ENCODE results near the gene RUVBL1.
"Not testable (repeated sequence)": the region's sequence is repeated elsewhere in the genome, so short reads cannot be mapped to it uniquely, and the experiment has no call there.

Gene RUVBL1

DNA sequence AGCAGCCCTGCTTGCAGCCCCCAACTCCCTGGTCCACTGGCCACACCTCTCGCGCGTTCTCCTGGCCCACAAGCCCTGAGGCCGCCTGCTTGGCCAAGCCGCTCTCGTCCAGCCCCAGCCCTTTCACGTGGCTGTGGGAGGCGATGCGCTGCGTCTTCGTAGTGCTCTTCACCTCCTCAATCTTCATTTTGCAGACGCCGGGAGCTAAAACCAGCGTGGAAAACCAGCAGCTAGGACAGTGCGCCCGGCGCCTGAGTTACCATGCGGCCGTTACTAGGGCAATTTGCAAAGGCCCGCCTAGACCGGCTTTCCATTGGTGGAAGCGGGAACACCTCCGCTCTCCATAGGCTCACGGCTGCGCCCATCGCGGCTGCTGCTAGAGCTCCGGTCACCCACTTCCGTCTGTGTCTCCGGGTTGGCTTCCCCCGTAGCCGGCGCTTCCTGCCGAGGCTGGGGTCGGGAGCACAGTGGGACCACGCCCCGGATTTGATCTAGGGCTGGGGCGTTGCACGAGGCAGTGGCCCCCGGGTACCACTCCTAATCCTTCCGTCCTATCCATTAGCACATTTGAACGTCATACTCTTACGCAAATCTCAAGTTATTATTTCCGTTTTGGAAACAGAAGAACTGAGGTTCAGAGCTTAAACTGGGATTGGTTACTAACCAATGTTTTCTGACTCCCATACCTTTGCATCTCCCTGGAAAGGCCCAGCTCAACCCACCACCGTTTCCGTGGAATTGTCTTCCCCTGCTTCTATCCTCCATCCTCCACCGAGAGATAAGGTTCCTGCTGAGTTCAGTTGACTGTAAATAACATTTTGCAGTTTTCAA lies at the start of gene RUVBL1:
RUVBL1 (minus strand) TSS at position 275 of the 831 bp plus-strand sequence; CDS start at position 187, 88 bp downstream.
- peaks cover 5% of the 10 kb centered on the region for H3K36me3 ChIP-seq (ENCODE audit: insufficient read depth, low read length)
- H3K27me3 ChIP-seq (ENCODE audit: insufficient read depth, low read length) = no peaks in the 10 kb centered on the region
- H3K4me3 ChIP-seq (ENCODE audit: low read length) = peak within 1 kb of the TSS; percentile 91
- H3K4me1 ChIP-seq (ENCODE audit: insufficient read depth, low read length) = peaks cover 11% of the 10 kb centered on the region
- no peaks in the 10 kb centered on the region for H3K9me3 ChIP-seq (ENCODE audit: low read length)
- peak within 1 kb of the TSS; percentile 85 for H2AFZ ChIP-seq (ENCODE audit: low read depth, low read length)

DNA sequence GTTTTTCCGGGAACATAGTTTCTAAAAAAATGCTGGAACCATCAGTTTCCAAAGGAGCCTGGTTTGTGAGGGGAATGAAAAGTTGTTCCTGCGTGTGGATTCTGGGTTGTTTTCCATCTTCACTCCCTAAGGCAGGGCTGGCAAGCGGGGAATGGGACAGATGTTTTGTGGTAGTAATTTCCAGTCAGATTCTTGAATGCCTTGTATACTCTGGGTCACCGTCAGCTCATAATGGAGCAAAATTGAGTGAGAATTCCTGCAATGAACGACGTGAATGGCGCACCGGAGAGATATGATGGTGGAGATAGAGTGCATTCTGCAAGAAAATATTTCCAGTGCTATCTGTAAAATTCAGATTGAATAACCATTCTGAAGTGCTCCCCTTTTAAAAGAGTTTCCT lies 49.6 kb upstream of the RUVBL1 start:
- H3K4me3 ChIP-seq (ENCODE audit: low read length) = no peak overlapping the region
- peaks cover 17% of the 10 kb centered on the region for H3K4me1 ChIP-seq (ENCODE audit: insufficient read depth, low read length)
- H3K27me3 ChIP-seq (ENCODE audit: insufficient read depth, low read length) = no peaks in the 10 kb centered on the region
- H3K9me3 ChIP-seq (ENCODE audit: low read length) = no peaks in the 10 kb centered on the region
- no peaks in the 10 kb centered on the region for H3K36me3 ChIP-seq (ENCODE audit: insufficient read depth, low read length)
- H2AFZ ChIP-seq (ENCODE audit: low read depth, low read length) = no peak overlapping the region

DNA sequence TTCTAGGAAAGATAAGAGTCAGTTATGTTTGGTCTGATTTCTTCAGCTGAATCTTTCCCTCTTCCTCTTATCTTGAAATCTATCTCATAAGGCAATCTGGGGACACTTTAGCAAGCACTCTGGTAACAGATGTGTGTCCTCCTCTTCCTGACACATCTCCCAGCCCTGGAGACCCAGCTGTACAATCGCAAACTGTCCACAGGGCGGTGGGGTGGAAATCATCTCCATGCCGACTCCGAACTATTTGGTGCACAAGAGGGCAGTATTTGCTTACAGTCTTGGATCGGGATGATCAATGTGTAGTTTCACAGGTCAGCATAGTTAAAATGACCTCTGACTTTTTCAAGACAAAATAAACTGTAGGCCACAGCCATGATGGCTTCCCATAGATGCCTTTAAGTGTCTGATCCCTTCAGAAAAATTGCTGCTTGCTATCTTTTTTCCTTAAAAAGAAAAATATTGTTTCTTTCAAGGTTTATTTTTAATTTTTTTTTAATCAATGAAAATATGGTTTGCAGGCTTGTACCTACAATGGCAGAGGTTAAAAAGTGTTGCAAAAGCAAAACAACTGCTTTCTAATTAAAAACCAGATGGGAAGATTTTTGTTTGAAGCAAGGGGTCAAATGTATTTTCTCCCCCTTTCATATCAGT lies 47.4 kb upstream of the RUVBL1 start:
- H2AFZ ChIP-seq (ENCODE audit: low read depth, low read length) = no peak overlapping the region
- peaks cover 34% of the 10 kb centered on the region for H3K4me1 ChIP-seq (ENCODE audit: insufficient read depth, low read length)
- H3K36me3 ChIP-seq (ENCODE audit: insufficient read depth, low read length) = no peaks in the 10 kb centered on the region
- H3K27me3 ChIP-seq (ENCODE audit: insufficient read depth, low read length) = no peaks in the 10 kb centered on the region
- H3K9me3 ChIP-seq (ENCODE audit: low read length) = no peaks in the 10 kb centered on the region
- no peak overlapping the region for H3K4me3 ChIP-seq (ENCODE audit: low read length)

DNA sequence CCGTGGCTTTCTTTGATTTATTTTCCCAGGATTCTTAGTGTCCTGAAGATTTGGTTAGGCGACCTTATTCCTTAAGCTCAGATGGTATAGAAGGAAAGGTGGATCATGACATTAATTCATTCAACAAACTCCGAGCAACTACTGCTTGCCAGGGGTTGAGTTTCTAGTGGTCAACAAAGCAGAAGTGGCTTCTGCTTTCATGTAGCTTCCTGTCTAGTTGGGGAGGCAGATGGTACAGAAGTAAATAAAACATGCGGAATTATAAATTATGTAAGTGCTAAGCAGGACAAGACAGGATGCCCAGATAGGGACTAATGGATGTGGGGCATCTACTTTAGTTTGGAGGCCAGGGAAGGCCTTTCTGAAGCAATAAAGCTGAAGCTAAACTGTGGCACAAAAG lies 45.2 kb upstream of the RUVBL1 start:
- H3K9me3 ChIP-seq (ENCODE audit: low read length) = no peaks in the 10 kb centered on the region
- H2AFZ ChIP-seq (ENCODE audit: low read depth, low read length) = no peak overlapping the region
- no peaks in the 10 kb centered on the region for H3K36me3 ChIP-seq (ENCODE audit: insufficient read depth, low read length)
- no peaks in the 10 kb centered on the region for H3K27me3 ChIP-seq (ENCODE audit: insufficient read depth, low read length)
- H3K4me1 ChIP-seq (ENCODE audit: insufficient read depth, low read length) = peaks cover 34% of the 10 kb centered on the region
- no peak overlapping the region for H3K4me3 ChIP-seq (ENCODE audit: low read length)

DNA sequence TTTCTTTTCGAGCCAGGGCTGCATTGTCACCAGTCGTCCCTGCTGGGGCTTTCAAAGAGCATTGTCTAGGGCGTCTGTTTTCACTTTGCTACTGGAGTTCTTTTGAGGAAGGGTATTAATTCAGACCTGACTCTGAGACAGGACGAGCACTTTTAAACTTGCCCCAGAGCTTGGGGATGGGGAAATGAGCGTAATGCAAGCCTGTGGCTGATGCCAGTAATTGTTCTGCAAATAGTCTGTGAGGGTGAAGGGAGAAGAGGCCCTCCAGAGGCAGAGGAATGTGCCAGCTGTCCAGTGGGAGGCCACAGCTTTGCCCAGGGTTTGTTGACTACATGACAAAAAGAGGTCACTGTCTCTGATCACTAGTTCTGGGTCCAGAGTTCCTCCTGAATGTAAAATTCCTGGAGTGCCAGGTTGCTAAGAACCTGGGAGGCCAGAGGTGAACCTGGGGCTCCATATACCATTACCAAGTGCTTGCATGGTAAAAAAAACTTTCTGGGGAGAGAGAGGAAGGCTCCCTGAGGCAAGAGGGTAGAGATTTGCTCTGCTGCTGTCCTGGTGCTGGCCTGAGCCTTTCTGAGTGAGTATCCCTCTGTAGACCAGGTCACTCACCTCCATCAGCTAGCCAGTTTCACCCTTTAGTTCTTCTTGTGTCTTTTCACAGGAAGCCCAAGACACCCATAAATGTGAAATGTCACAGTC lies 44.5 kb upstream of the RUVBL1 start:
- no peak overlapping the region for H3K4me3 ChIP-seq (ENCODE audit: low read length)
- no peak overlapping the region for H2AFZ ChIP-seq (ENCODE audit: low read depth, low read length)
- H3K4me1 ChIP-seq (ENCODE audit: insufficient read depth, low read length) = peaks cover 34% of the 10 kb centered on the region

DNA sequence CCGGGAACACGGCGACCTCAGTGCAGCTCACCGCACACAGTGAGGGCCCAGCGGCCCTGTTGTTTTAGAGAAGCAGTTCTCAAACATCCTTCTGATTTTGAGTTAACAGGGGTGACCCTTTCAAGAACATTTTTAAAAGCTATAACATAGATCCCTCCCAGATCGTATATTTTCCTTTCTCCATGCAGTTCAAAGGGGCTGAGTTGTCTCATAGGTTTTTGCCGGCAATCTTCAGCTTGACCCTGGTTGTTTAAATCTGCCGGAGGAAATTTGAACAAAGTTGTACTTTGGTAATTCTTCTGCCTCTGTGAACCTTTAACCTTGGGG lies 44.0 kb upstream of the RUVBL1 start:
- Histone ChIP-seq H3K36me3 (ENCODE audit: insufficient read depth, low read length) (no peaks in the 10 kb centered on the region), H3K4me3 (ENCODE audit: low read length) (no peak overlapping the region), H3K27me3 (ENCODE audit: insufficient read depth, low read length) (no peaks in the 10 kb centered on the region), H3K9me3 (ENCODE audit: low read length) (no peaks in the 10 kb centered on the region), H2AFZ (ENCODE audit: low read depth, low read length) (no peak overlapping the region), H3K4me1 (ENCODE audit: insufficient read depth, low read length) (peaks cover 34% of the 10 kb centered on the region)

More for the DNA sequence above, 44.5 kb upstream of the RUVBL1 start:
- no peaks in the 10 kb centered on the region for H3K36me3 ChIP-seq (ENCODE audit: insufficient read depth, low read length)
- no peaks in the 10 kb centered on the region for H3K27me3 ChIP-seq (ENCODE audit: insufficient read depth, low read length)
- no peaks in the 10 kb centered on the region for H3K9me3 ChIP-seq (ENCODE audit: low read length)

DNA sequence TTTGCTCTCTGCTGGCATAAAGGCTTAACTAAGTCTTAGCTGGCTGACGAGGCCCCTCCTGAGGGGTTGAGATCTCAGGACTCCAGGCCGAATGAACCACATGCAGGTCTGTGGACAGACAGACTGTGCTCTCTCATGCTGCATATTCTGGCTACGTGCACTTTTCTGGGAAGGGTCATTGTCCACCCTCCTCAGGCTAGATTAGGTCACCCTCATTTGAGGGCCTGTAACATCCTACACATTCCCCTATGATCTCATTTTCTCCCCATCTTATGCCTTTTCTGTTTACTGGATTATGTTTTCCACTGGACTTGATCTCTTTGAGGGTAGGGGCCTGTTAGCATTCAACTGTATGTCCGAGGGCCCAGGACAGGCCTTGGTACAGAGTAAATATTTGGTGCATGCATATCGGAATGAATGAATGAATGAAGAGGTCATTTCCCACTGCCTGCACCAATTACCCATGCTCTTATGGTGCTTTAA lies 43.4 kb upstream of the RUVBL1 start:
- peaks cover 34% of the 10 kb centered on the region for H3K4me1 ChIP-seq (ENCODE audit: insufficient read depth, low read length)
- no peaks in the 10 kb centered on the region for H3K27me3 ChIP-seq (ENCODE audit: insufficient read depth, low read length)

DNA sequence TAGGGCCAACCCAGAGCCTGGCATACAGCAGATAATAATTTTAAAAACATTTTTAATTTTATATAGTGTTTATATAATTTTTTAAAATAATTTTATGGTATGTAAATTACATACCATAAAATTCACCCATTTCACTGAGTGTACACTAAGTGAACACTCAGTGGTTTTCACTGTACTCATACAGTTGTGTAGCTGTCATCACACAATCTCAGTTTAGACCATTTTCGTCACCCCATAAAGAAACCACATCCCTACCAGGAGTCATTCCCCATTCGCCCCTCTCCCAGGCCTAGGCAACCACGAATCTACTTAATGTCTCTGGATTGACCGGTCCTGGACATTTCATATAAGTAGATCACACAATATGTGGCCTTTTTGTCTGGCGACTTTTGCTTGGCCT lies 39.8 kb upstream of the RUVBL1 start:
- H2AFZ ChIP-seq (ENCODE audit: low read depth, low read length) = no peak overlapping the region
- no peaks in the 10 kb centered on the region for H3K9me3 ChIP-seq (ENCODE audit: low read length)
- H3K36me3 ChIP-seq (ENCODE audit: insufficient read depth, low read length) = no peaks in the 10 kb centered on the region
- H3K27me3 ChIP-seq (ENCODE audit: insufficient read depth, low read length) = no peaks in the 10 kb centered on the region
- no peak overlapping the region for H3K4me3 ChIP-seq (ENCODE audit: low read length)
- peaks cover 20% of the 10 kb centered on the region for H3K4me1 ChIP-seq (ENCODE audit: insufficient read depth, low read length)

More for the DNA sequence above, 43.4 kb upstream of the RUVBL1 start:
- H3K36me3 ChIP-seq (ENCODE audit: insufficient read depth, low read length) = no peaks in the 10 kb centered on the region
- H3K9me3 ChIP-seq (ENCODE audit: low read length) = no peaks in the 10 kb centered on the region
- no peak overlapping the region for H2AFZ ChIP-seq (ENCODE audit: low read depth, low read length)
- no peak overlapping the region for H3K4me3 ChIP-seq (ENCODE audit: low read length)

DNA sequence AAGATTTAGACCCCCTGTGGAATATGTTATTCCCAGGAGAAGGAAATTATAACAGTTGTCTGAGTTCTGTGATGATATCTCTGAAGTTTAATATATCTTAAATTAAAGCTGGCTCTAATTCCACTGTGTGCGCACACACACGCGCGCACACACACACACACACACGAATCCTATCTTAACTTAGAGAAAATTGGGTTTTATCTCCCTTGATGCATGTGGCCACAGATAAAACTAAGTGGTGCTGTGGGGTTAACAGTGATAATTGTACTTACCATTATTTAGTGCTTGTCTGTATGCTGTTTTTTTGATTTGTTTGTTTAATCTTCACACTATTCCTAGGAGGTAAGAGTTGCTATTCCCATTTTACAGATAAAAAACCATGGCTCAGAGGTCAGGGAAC lies 37.0 kb upstream of the RUVBL1 start:
- Histone ChIP-seq H2AFZ (ENCODE audit: low read depth, low read length) (no peak overlapping the region), H3K4me3 (ENCODE audit: low read length) (no peak overlapping the region), H3K4me1 (ENCODE audit: insufficient read depth, low read length) (no peaks in the 10 kb centered on the region), H3K36me3 (ENCODE audit: insufficient read depth, low read length) (peaks cover 4% of the 10 kb centered on the region), H3K27me3 (ENCODE audit: insufficient read depth, low read length) (no peaks in the 10 kb centered on the region), H3K9me3 (ENCODE audit: low read length) (peaks cover 7% of the 10 kb centered on the region)

DNA sequence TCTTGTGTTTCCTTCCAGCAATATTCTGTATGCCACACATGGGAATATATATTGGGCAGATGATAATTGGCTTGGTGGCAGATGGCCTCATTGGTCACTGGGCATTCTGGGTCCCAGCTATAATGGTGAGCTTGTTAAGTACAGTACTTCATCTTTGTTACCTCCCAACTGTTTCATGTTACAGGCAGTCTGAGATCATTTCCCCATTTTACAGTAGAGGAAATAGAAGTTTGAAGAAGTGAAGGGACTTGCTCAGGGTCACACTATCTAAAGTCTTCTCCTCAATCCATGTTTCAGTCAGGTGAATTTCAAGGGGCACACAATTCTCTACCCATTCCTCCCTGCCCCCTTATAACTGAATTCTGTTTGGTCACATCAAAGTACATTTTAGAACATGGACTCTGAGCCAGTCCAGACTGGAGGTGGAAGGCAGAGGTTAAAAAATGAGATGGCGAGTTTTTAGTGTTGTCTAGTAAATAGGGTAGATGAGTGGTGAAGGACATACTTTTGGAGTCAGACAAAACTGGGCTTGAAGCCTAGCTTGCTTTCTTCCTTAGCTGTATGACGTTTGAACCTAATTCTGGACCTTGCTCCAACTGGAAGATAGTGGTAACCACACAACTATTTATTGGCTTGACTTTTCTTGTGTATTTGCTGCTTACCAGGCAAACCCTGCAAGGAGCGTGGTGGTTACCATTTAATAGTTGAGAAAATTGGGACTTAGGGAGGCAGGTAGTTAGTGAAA lies 32.2 kb upstream of the RUVBL1 start:
- Histone ChIP-seq H3K27me3 (ENCODE audit: insufficient read depth, low read length) (no peaks in the 10 kb centered on the region), H2AFZ (ENCODE audit: low read depth, low read length) (no peak overlapping the region), H3K4me3 (ENCODE audit: low read length) (no peak overlapping the region), H3K36me3 (ENCODE audit: insufficient read depth, low read length) (peaks cover 6% of the 10 kb centered on the region), H3K4me1 (ENCODE audit: insufficient read depth, low read length) (peaks cover 3% of the 10 kb centered on the region), H3K9me3 (ENCODE audit: low read length) (peaks cover 7% of the 10 kb centered on the region)

DNA sequence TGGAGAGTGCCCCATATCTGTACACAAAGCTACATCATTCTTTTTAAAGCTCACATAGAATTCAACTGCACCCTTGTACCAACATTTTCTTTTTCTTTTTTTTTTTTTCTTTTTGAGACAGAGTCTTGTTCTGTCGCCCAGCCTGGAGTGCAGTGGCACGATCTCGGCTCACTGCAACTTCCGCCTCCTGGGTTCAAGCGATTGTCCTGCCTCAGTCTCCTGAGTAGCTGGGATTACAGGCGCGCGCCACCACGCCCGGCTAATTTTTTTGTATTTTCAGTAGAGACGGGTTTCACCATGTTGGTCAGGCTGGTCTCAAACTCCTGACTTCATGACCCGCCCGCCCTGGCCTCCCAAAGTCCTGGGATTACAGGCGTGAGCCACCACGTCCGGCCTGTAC lies 30.7 kb upstream of the RUVBL1 start:
- H2AFZ ChIP-seq (ENCODE audit: low read depth, low read length); H3K36me3 ChIP-seq (ENCODE audit: insufficient read depth, low read length); H3K4me1 ChIP-seq (ENCODE audit: insufficient read depth, low read length): not testable (repeated sequence)

DNA sequence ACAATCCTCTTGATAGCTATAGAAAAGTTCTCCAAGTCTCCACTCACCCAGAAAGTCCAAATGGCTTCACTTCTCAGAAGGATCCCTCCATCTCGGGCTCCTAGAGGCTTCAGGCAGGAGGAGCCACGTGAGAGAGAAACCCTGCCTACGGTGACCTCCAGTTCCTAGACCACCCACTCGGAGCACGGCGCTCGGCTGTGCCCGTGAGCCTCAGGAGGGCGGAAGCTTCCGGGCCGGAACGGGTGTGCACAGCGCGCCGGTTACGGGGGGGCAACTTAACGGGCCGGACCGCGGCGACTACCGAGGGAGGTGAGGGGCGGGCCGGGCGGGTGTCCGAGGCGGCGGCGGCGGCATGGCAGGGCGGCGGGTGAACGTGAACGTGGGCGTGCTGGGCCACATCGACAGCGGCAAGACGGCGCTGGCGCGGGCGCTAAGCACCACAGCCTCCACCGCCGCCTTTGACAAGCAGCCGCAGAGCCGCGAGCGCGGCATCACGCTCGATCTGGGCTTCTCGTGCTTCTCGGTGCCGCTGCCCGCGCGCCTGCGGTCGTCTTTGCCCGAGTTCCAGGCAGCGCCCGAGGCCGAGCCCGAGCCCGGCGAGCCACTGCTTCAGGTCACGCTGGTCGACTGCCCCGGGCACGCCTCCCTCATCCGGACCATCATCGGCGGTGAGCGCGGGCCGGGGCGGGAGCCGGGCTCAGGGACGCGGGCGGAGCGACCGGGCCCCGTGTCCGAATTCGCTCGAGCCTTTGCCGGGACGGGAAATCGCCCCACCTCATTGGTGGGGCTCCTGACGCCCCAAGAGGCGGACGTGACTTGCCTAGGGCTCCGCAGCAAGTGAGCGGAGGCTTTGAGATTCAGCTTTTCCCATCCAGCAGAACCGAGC lies 29.8 kb upstream of the RUVBL1 start, which contains the start of gene EEFSEC:
EEFSEC (plus strand) TSS at position 326 of the 886 bp plus-strand sequence; CDS start at position 353, 27 bp downstream.
- peaks cover 6% of the 10 kb centered on the region for H3K36me3 ChIP-seq (ENCODE audit: insufficient read depth, low read length)
- peaks cover 3% of the 10 kb centered on the region for H3K4me1 ChIP-seq (ENCODE audit: insufficient read depth, low read length)
- peak within 1 kb of the TSS; percentile 84 for H2AFZ ChIP-seq (ENCODE audit: low read depth, low read length)
- H3K27me3 ChIP-seq (ENCODE audit: insufficient read depth, low read length) = no peaks in the 10 kb centered on the region
- H3K4me3 ChIP-seq (ENCODE audit: low read length) = peak within 1 kb of the TSS; percentile 71
- peaks cover 7% of the 10 kb centered on the region for H3K9me3 ChIP-seq (ENCODE audit: low read length)

More for the DNA sequence above, 30.7 kb upstream of the RUVBL1 start:
- H3K4me3 ChIP-seq (ENCODE audit: low read length) = peak overlapping the region; percentile 71
- H3K9me3 ChIP-seq (ENCODE audit: low read length); H3K27me3 ChIP-seq (ENCODE audit: insufficient read depth, low read length): not testable (repeated sequence)
